H1 (cell line): ENCODE data around the gene PPARGC1A. TPM values are rescaled to one million over a fixed set of nuclear protein-coding genes. Genes with fewer than 3 reads are reported as not detected.

Source experiments
- CTCF ChIA-PET: fragments of 300-600 bp; sonication (Branson Sonifier 250); formaldehyde crosslinking; loops from one replicate; lab custom pipeline; 2021; ENCODE audit not compliant: partially characterized antibody; lab: Charles Lee
- POLR2A ChIA-PET: fragments of 300-600 bp; sonication (Branson Sonifier 250); formaldehyde crosslinking; loops from one replicate; lab custom pipeline; 2021; ENCODE audit warnings: inconsistent platforms; ENCODE audit not compliant: partially characterized antibody; lab: Charles Lee
- DNase-seq, 2 experiments: peaks; one replicate each; pipeline versions ENCODE4 v3.0.0 to v3.0.0-alpha.2; 2010 to 2022; ENCODE audit warnings: low spot score in 2 of 2, low read depth in 1 of 2, mixed read lengths in 1 of 2
- FAIRE-seq: peaks from 2 replicates; lab custom pipeline; 2011; peaks lifted over from hg19 to GRCh38; lab: Jason Lieb, UNC
- H2AFZ ChIP-seq: 2 replicates; pipeline ENCODE4 v1.8.1; 2012; ENCODE audit warnings: low read length, inconsistent platforms
- H2AK5ac ChIP-seq: 2 replicates; pipeline ENCODE4 v1.6.1; 2013; ENCODE audit warnings: low read depth, low read length
- H2BK120ac ChIP-seq: replicated peaks from 2 replicates; pipeline ENCODE3; 2013; ENCODE audit warnings: low read depth, low read length, inconsistent platforms
- H2BK12ac ChIP-seq: 2 replicates; pipeline ENCODE4 v1.6.1; 2013; ENCODE audit warnings: low read depth, low read length
- H2BK15ac ChIP-seq: 2 replicates; pipeline ENCODE4 v1.6.1; 2013; ENCODE audit warnings: low read length
- H2BK20ac ChIP-seq: 2 replicates; pipeline ENCODE4 v1.6.1; 2013; ENCODE audit warnings: low read length
- H2BK5ac ChIP-seq: 2 replicates; pipeline ENCODE4 v1.6.1; 2013; ENCODE audit warnings: low read depth, low read length
- H3K14ac ChIP-seq: 2 replicates; pipeline ENCODE4 v1.6.1; 2013; ENCODE audit warnings: inconsistent platforms; ENCODE audit not compliant: insufficient read length
- H3K18ac ChIP-seq: 2 replicates; pipeline ENCODE4 v1.6.1; 2013; ENCODE audit warnings: low read length; ENCODE audit errors: extremely low read depth
- H3K23ac ChIP-seq: 2 replicates; pipeline ENCODE4 v1.6.1; 2013; ENCODE audit warnings: inconsistent platforms; ENCODE audit not compliant: insufficient read length
- H3K23me2 ChIP-seq: 2 replicates; pipeline ENCODE4 v1.6.1; 2013; ENCODE audit warnings: low read depth, low read length
- H3K27ac ChIP-seq: 2 replicates; pipeline ENCODE4 v1.6.1; 2011; ENCODE audit warnings: low read depth, low read length, inconsistent platforms
- H3K27me3 ChIP-seq, 4 experiments: replicated peaks in 1 of 4; 1 replicate in 1 of 4; 2 replicates in 3 of 4; pipeline versions ENCODE4 v1.6.1 to v1.8.1; 2011 to 2013; ENCODE audit warnings: low read length in 3 of 4, mild to moderate bottlenecking in 3 of 4, inconsistent platforms in 2 of 4, mixed read lengths in 2 of 4, moderate library complexity in 1 of 4; ENCODE audit not compliant: control insufficient read depth in 3 of 4, insufficient read depth in 3 of 4; ENCODE audit errors: extremely low read depth in 1 of 4
- H3K36me3 ChIP-seq, 4 experiments: 2 replicates each; pipeline versions ENCODE4 v1.6.1 to v1.8.1; 2011 to 2013; ENCODE audit warnings: mild to moderate bottlenecking in 4 of 4, low read length in 3 of 4, moderate library complexity in 2 of 4, control low read depth in 1 of 4, inconsistent platforms in 1 of 4; ENCODE audit not compliant: insufficient read depth in 4 of 4, control insufficient read depth in 2 of 4
- H3K4ac ChIP-seq: replicated peaks from 2 replicates; pipeline ENCODE3; 2013; ENCODE audit warnings: low read length, low read depth, mixed read lengths, inconsistent platforms; ENCODE audit not compliant: insufficient read length
- H3K4me1 ChIP-seq, 4 experiments: replicated peaks in 1 of 4; 1 replicate in 1 of 4; 2 replicates in 3 of 4; pipeline versions ENCODE4 v1.6.1 to v1.8.1; 2011 to 2013; ENCODE audit warnings: low read length in 3 of 4, inconsistent platforms in 2 of 4, mixed read lengths in 1 of 4; ENCODE audit not compliant: insufficient read depth in 4 of 4, control insufficient read depth in 3 of 4
- H3K4me2 ChIP-seq, 2 experiments: 2 replicates each; pipeline versions ENCODE4 v1.6.1 to v1.8.1; 2011 to 2013; ENCODE audit warnings: low read depth in 2 of 2, low read length in 2 of 2, control low read depth in 1 of 2, inconsistent platforms in 1 of 2, mild to moderate bottlenecking in 1 of 2; ENCODE audit not compliant: insufficient read depth in 1 of 2
- H3K4me3 ChIP-seq, 4 experiments: fragments of 200-600, 300-600 bp in 1 of 4; sonication (generic), shearing (Covaris generic), sonication (Bioruptor Twin) in 1 of 4; 2 replicates each; pipeline versions ENCODE4 v1.5.1 to v1.8.1; 2011 to 2016; ENCODE audit warnings: low read length in 4 of 4, low read depth in 3 of 4, control low read depth in 2 of 4, inconsistent platforms in 2 of 4, mild to moderate bottlenecking in 2 of 4, mixed read lengths in 1 of 4, moderate library complexity in 1 of 4; ENCODE audit not compliant: insufficient read depth in 2 of 4; ENCODE audit errors: extremely low read depth in 1 of 4
- H3K56ac ChIP-seq: replicated peaks from 2 replicates; pipeline ENCODE3; 2013; ENCODE audit warnings: low read depth, mild to moderate bottlenecking, mixed read lengths, low read length, inconsistent platforms; ENCODE audit not compliant: insufficient read length
- H3K79me1 ChIP-seq: 2 replicates; pipeline ENCODE4 v1.6.1; 2013; ENCODE audit warnings: low read depth, low read length, control low read depth
- H3K79me2 ChIP-seq, 2 experiments: 2 replicates each; pipeline versions ENCODE4 v1.6.1 to v1.8.1; 2012 to 2013; ENCODE audit warnings: low read length in 2 of 2, mild to moderate bottlenecking in 2 of 2, inconsistent platforms in 1 of 2; ENCODE audit not compliant: insufficient read depth in 2 of 2, control insufficient read depth in 1 of 2
- H3K9ac ChIP-seq, 4 experiments: replicated peaks in 1 of 4; 1 replicate in 1 of 4; 2 replicates in 3 of 4; pipeline versions ENCODE4 v1.6.1 to v1.8.1; 2011 to 2013; ENCODE audit warnings: low read depth in 3 of 4, low read length in 3 of 4, control low read depth in 2 of 4, mild to moderate bottlenecking in 2 of 4, moderate library complexity in 2 of 4, inconsistent platforms in 1 of 4; ENCODE audit errors: extremely low read depth in 1 of 4
- H3K9me3 ChIP-seq, 2 experiments: 2 replicates each; pipeline versions ENCODE4 v1.6.1 to v1.8.1; 2012 to 2013; ENCODE audit warnings: mild to moderate bottlenecking in 2 of 2, moderate library complexity in 2 of 2, control low read depth in 1 of 2, inconsistent platforms in 1 of 2, low read depth in 1 of 2, low read length in 1 of 2, mixed read lengths in 1 of 2; ENCODE audit not compliant: insufficient read depth in 2 of 2
- H4K20me1 ChIP-seq, 2 experiments: replicated peaks in 1 of 2; 2 replicates each; pipeline versions ENCODE3 to v1.8.1; 2011 to 2013; ENCODE audit warnings: inconsistent platforms in 2 of 2, low read length in 2 of 2, mild to moderate bottlenecking in 1 of 2; ENCODE audit not compliant: insufficient read depth in 2 of 2, control insufficient read depth in 1 of 2
- H4K5ac ChIP-seq: 2 replicates; pipeline ENCODE4 v1.6.1; 2013; ENCODE audit warnings: low read length, low read depth, mixed read lengths, inconsistent platforms; ENCODE audit not compliant: insufficient read length
- H4K8ac ChIP-seq: 2 replicates; pipeline ENCODE4 v1.8.0; 2013; ENCODE audit warnings: mild to moderate bottlenecking, moderate library complexity, low read length, inconsistent platforms; ENCODE audit not compliant: insufficient read depth; ENCODE audit errors: extremely low read depth
- H4K91ac ChIP-seq: replicated peaks from 2 replicates; pipeline ENCODE3; 2013; ENCODE audit warnings: low read length, mixed read lengths, inconsistent platforms; ENCODE audit not compliant: insufficient read length
- CHD1 ChIP-seq: IDR thresholded peaks from 2 replicates; pipeline ENCODE4 v1.6.1; 2012; ENCODE audit warnings: low read depth, low read length, improper control_type of control experiment
- CHD2 ChIP-seq: IDR thresholded peaks from 2 replicates; pipeline ENCODE4 v1.6.1; 2012; ENCODE audit warnings: low read length, improper control_type of control experiment
- CTCF ChIP-seq, 3 experiments: IDR thresholded peaks; 1 replicate in 2 of 3; 2 replicates in 1 of 3; pipeline versions ENCODE4 v1.5.1 to v1.6.1; 2011; ENCODE audit warnings: low read length in 3 of 3, mild to moderate bottlenecking in 3 of 3, inconsistent platforms in 2 of 3, low read depth in 1 of 3, moderate library complexity in 1 of 3; ENCODE audit not compliant: insufficient read depth in 1 of 3; ENCODE audit errors: control extremely low read depth in 1 of 3
- RAD21 ChIP-seq, 2 experiments: IDR thresholded peaks in 1 of 2; conservative IDR thresholded peaks in 1 of 2; 2 replicates each; pipeline ENCODE4 v1.6.1; 2011; ENCODE audit warnings: low read depth in 2 of 2, low read length in 2 of 2, improper control_type of control experiment in 1 of 2, inconsistent platforms in 1 of 2, mild to moderate bottlenecking in 1 of 2, moderate library complexity in 1 of 2
- USF2 ChIP-seq: IDR thresholded peaks from 2 replicates; pipeline ENCODE4 v1.6.1; 2011; ENCODE audit warnings: low read length, improper control_type of control experiment
- ZNF274 ChIP-seq: IDR thresholded peaks from 2 replicates; pipeline ENCODE4 v1.7.0; 2012; ENCODE audit warnings: low read length, borderline replicate concordance; ENCODE audit errors: extremely low read depth
- WGBS, 2 experiments: shearing (Covaris generic) in 1 of 2; methylation state at CpG; one replicate each; pipeline versions ENCODE4 v1.1.6 to v1.1.7; 2013 to 2015; ENCODE audit warnings: low lambda C conversion rate in 2 of 2, mixed read lengths in 2 of 2, inconsistent platforms in 1 of 2, low coverage in 1 of 2, missing lambda C conversion rate in 1 of 2; ENCODE audit not compliant: insufficient replicate concordance in 2 of 2, insufficient coverage in 1 of 2, insufficient read length in 1 of 2; ENCODE audit errors: extremely low coverage in 1 of 2, missing lambda C conversion rate in 1 of 2; 5-methylcytosine and 5-hydroxymethylcytosine counted together
- polyA plus RNA-seq, 7 experiments: library from polyadenylated mRNA; depleted of rRNA in 3 of 7; stranded (reverse) in 5 of 7; unstranded in 2 of 7; fragments of >200 nt in 5 of 7; fragments of 200-250 nt in 2 of 7; gene quantifications; 1 replicate in 5 of 7; 2 replicates in 1 of 7; 4 replicates in 1 of 7; pipeline versions ENCODE4 v1.2.1 to v1.2.3, GENCODE V29; 2011 to 2013; ENCODE audit warnings: missing spikeins in 2 of 7, mixed read lengths in 2 of 7
- total RNA-seq: library from RNA; stranded (reverse); fragmentation: NEBNext Ultra II Directional; extraction: Animal tissue kit (Norgen Biotek cat#: 25700); gene quantifications from 2 replicates; pipeline ENCODE4 v1.2.1, GENCODE V29; 2021

PPARGC1A gene
- total and polyA plus RNA-seq, 2 of the 8 experiments (the other 6 are each of a cell fraction or from before 2014, with no cell fraction given) = 0.54 to 1.4 TPM

GRCh38 chr4:23902222-23902804 is 12.5 kb upstream of the PPARGC1A start:
- POLR2A ChIA-PET = no interaction called here
- no peak overlapping the region for H2BK120ac ChIP-seq

More at GRCh38 chr4:23902222-23902804, 12.5 kb upstream of the PPARGC1A start:
- H4K5ac ChIP-seq = no peak overlapping the region
- no peak for DNase-seq
- no peak overlapping the region for H2AFZ ChIP-seq
- H3K4me3 ChIP-seq = no peak overlapping the region
- CTCF ChIA-PET = interaction anchor here (0.6 to 1.9 kb wide), 11 partner anchors 9 to 1175 kb away, joined by 3 to 7 read pairs (median 4); partner anchors contain the start of gene PPARGC1A
- peaks cover 0 to 4% (median 0%) of the 10 kb centered on the region in 4 experiments; a peak in 2 of 7 replicates for H3K4me1 ChIP-seq
- H4K20me1 ChIP-seq = no peaks in the 10 kb centered on the region
- WGBS, 2 experiments = 83% methylated on average over 4 of the region's 4 CpGs; no CpG with 5 or more reads in 1 of the 2 experiments
- no peak overlapping the region for H3K9ac ChIP-seq
- no peak overlapping the region for H2BK12ac ChIP-seq
- H3K56ac ChIP-seq = no peak overlapping the region
- H3K36me3 ChIP-seq = no peaks in the 10 kb centered on the region
- no peak overlapping the region for H4K8ac ChIP-seq
- TF ChIP-seq CHD2 = no peak
- no peak for TF ChIP-seq USF2
- TF ChIP-seq CTCF (IDR thresholded peaks at IDR 0.05; ENCODE audit: control extremely low read depth in 1 of 3, insufficient read depth in 1 of 3, low read depth in 1 of 3, low read length in 3 of 3) = peak in 2 of 3 experiments; percentile 31 to 47; a peak in 3 of 4 replicates
- TF ChIP-seq ZNF274 = no peak
- TF ChIP-seq CHD1 = no peak
- TF ChIP-seq RAD21 (IDR thresholded peaks at IDR 0.05 in 1 of 2, conservative IDR thresholded peaks at IDR 0.05 in 1 of 2; ENCODE audit: low read depth in 2 of 2, low read length in 2 of 2) = peak in 1 of 2 experiments; percentile 47; a peak in 2 of 4 replicates
- TF ChIP-seq, all 59 proteins: peak for 2
- Histone ChIP-seq H3K18ac (no peak overlapping the region), H3K9me3 (no peaks in the 10 kb centered on the region), H3K79me1 (no peaks in the 10 kb centered on the region), H2BK5ac (no peak overlapping the region), H2BK20ac (no peak overlapping the region), H3K14ac (no peak overlapping the region), H2BK15ac (no peak overlapping the region), H2AK5ac (no peak overlapping the region), H3K79me2 (no peaks in the 10 kb centered on the region), H3K4me2 (no peak overlapping the region), H4K91ac (no peak overlapping the region), H3K23ac (no peak overlapping the region), H3K23me2 (no peaks in the 10 kb centered on the region), H3K27ac (no peak overlapping the region), H3K4ac (no peak overlapping the region), H3K27me3 (no peaks in the 10 kb centered on the region)
- FAIRE-seq = no peak
